Measurements from ENCODE around the gene PTMA.
"Not testable (repeated sequence)": the region's sequence is repeated elsewhere in the genome, so short reads cannot be mapped to it uniquely, and the experiment has no call there.

The PTMA gene

DNA sequence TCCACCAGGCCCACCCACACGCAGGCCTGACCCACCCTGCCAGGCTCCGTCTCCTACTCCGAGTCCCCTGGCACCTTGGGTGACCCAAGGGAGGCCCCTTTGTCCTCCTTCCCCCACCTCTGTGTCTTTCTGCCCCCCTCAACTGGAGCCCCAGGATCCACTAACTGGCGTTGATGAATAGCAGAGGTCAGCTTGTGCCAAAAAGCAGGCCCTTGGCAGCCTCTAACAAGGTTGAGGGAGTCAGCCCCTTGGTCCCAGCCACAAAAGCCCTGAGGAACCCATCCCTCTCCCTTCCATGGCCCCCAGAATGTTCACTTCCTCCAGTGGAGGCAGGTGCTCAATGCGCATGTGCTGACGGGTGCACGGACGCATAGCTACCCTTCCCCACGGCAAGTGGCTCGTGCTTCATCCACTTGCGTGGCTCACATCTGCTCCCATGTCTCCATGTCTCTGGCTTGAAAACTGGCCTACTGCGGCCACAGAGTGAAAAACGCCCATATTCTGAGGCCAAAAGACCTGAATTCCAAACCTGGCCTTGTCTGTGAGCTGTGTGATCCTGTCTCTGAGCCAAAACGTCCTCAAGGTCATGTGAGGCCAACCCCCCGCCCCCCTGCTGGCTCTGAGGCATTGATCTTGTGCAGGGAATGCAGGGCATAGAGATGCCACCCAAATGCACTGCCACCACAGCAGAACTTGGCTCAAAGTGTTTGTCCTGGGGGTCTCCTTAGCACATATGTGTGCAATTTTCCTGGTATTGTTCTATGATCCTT, 19.0 kb upstream of the PTMA start:
- DNase-seq, result no peak

DNA sequence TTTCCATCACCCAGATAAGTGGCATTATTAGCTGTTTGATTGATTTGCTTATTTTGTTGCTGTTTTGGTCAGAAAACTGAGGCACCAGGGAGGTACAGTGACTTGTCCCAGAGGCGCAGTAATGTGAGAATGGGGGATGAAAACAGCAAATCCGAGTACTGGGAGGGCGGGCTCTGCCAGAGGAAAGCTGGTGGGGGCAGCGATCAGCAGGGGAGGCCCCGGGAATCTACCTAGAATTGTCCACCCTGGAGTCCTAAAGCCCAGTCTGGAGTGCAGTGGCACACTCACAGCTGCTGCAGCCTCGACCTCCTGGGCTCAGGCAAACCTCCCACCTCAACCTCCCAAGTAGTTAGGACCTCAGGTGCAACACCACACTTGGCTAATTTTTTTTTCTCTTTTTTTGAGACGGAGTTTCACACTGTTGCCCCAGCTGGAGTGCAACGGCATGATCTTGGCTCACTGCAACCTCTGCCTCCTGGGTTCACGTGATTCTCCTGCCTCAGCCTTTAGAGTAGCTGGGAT, 17.0 kb upstream of the PTMA start:
- no peak for DNase-seq

DNA sequence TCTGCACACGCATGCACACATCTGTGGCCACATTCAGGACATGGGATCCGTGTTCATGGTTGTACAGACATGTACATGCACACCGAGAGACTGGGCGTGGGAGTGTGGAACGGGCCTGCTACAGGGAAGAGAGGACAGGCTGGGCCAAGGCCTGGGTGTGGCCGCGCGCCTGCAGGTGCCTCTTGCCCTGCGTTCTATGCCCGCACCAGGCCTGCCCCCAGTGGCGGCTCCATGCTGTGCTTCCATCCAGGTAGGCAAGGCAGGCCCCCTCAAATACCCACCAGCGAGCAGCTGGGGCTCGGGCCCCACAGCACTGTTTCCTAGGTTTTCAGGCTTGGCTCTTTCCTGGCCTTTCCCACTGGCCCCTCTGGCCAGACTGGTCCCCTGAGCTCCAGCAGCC, 15.5 kb upstream of the PTMA start:
- DNase-seq, result no peak

DNA sequence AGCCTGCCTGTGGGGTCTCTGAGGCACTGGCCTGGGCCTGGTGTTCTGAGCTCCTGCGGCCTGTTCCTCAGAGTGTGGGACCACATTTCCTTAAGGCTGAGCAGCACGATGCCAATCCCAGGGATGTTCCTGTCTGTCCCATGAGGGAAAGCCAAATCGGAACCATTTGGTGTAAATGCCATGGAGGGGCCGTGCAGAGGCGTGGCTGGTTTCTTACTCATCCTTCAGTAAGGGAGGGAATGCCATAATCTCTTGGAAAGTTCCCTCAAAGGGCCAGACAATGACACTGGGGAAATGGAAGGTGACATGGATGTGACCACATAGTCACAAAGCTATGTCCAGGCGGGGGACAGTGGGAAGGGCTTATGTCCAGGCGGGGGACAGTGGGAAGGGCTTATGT, 14.4 kb upstream of the PTMA start:
- DNase-seq, result no peak

DNA sequence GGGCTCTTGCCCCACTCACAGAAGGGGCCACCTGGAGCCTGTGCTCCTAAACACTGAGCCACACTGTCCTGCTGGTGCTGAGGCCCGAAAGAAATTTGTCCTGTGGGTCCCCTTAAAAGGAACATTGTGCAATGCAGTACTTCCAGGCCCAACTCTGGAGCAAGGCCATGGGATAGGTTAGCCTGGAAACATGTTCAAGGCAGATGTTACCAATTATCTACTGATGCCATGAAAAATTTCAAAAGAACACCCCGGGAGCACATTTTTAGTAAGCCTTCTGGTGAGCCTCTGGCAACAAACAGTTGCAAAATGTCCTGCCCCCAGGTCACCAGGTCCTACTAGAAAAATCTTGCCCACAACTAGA, 12.3 kb upstream of the PTMA start:
- no peak for DNase-seq

DNA sequence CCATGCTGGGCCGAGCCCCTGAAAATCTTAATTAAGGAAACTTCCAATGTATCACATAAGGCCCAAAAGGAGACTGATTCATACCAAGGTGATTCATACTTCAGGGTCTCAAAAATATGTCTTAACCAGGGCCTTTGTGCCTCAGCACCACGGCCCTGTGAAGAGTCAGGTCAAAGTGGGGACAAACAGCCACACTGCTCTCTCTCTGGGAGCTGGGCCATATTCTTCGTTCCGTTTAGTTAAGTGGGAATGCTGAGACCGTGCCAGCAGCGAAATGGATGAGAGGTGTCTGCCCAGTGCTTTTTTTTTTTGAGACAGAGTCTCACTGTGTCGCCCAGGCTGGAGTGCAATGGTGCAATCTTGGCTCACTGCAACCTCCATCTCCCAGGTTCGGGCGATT, 9.3 kb upstream of the PTMA start:
- DNase-seq, result no peak

DNA sequence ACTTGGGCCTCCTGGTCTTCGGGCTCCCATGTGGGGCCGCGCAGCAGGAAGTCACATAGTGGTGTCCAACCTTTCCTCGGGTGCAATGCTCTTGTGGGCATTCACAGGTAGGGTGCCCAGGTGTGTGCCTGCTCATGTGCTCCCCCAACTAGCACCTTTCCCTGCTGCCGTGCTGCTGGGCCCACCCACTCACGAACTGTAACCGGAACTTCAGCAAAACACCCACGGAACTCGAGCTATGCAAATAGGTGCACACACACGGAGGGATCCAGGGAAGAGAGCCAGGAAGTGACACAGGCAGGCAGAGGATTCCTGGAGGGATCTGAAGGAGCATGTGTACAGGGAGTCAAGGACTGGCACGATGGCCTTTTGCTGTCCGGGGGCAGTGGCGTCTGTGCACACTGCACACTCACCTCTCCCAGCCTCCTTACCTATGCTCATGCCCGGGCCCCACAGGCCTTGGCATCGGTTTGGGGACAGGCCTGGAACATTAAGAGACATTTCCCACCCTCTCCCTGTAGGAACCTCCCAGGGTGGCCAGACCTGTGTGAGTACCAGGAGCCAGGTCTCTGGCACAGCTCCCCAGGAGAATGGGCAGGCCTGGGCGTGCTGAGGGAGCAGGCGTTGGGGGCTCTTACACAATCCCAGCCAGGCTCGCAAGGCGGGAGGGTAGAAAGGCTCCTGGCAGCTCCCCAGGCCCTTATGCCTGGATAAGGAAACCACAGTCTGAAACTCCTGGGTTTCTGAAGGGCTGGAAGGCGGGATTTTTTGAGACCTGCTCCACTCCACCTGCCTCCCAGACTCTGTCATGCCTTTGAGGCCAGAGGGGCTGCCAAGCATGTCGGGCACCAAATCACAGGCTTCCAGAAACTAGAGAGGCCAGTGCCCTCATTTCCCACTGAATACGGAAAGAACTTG, 6.6 kb upstream of the PTMA start:
- no peak for DNase-seq

DNA sequence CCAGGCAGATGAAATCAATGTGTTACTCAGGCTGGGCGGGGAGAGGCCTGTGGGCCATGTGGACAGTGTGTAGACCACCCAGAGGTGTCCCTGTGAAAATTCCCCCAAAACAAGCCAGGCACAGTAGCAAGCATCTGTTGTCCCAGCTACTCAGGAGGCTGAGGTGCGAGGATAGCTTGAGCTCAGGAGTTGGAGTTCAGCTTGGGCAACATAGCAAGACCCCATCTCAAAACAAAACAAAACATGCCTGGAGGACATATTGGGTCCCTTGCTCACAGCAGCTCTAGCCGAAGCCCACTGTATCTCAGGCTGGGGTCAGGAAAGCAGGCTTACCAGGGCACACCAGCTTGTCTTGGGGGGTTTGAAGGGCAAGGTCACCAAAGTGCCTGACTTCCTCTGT, 4.3 kb upstream of the PTMA start:
- DNase-seq, result no peak

DNA sequence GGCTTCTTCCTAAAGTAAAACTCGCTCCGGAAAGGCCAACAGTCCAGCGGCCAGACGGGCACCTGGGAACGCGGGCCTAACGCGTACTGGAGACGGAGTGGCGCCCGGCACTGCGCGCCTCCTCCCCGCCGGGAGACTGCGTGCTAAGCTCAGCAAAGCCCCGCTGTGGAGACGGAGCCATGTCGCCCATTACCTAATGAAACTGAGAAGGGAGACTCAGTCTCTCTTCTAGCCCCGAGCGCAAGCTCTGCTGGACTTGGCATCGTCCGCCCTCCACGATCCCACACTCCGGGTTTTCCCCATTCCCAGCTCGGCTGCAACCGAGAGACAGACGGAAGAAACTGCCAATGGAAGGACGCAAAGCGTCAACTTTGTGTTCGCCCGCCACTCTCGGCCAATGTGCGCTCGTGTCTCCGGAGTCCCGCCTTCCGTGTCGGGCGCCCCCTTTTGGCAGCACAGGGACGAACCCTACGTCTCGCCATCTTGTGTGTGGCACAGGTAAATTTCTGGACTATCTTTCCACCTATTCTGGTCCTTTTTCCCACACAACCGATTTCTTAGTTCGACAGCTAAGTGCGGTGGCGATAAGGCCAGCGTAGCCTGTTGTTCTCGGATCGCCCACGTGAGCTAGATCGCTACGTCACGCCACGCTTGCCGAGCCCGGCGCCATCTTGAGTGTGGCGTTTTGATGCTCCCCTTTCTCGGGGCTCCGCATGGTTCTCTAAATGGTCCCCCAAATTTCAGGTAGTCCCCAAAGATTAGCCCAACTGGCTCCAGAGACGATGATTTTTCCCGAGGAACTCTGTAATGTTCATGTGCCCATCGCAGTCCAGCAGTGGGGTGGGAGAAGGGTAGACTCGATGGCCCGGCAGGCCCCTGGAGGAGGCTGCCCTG, 1.3 kb upstream of the PTMA start:
- DNase-seq, result peak; percentile 100

DNA sequence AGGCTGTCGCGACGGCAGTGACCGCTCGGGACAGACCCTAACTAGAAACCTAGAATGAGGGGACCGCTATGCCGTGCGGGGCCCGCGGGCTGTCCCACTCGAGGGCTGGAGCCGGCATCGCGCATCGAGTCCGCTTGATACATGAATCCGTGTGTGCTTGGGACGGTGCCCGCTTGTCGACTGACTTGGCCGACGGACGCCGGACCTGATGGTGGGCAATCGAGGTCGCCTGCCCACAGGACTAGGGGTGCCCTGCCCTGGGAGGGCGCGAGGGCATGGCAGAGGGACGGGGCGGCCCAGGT, 749 bp upstream of the PTMA start:
- peak; percentile 92 for DNase-seq

DNA sequence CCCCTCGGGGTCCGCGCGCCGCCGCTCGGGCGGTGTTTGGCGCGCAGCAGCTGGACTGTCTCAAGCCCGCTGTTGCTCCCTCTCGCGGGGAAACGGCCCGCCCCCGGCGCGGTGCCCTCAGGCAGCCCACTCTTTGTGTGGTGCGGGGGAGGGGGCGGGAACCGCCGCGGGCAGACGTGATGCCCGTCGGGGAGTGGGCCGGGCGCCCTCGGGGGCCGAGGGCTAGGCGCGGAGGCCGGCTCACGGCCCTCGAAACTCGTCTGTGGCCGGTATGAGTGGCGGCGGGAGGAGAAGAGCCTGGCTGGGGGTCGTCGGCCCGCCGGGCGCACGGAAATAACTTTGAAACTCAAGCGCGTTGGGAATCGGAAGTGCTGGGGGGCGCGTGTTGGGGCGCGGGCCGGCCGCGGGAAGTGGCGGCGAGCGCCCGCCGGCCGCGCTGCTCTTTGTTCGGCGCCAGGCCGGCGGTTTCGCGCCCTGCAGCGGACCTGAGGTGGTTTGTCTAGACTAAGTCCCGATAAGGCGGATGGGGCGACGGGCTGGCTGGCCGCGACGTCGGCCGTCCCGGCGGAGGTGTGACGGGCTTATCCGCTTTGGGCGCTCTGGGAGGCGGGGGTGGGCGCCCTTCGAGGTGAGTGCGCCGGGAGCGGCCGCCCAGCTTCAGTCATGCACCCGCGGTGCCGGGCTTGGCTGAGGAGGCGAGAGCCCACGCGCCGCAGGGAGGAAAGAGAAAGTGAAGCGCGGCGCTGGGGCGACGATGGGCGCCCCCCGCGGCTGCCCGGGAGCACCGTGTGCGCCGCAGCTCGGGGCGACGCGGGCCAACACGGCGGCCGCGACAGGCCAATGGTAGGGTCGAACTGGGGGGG, 679 bp downstream of the PTMA start:
- DNase-seq, result peak; percentile 87

DNA sequence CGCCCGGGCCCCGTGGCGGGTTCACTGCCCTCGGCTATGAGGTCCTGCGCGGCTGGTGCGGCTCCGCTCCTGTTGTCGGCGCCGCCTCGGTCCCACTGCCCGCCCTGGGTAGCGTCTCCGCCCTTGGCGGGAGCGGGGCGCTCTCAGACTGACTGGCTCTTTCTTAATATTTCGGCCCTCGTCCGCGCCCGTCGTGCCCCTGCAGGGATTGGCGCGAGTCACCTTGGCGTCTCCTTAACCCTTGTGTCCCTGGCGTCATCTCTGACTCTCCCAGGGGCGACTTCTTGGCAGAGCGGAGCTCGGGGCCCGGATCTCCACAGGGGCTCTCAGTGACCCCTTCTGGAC, 1.3 kb downstream of the PTMA start:
- DNase-seq, result no peak

DNA sequence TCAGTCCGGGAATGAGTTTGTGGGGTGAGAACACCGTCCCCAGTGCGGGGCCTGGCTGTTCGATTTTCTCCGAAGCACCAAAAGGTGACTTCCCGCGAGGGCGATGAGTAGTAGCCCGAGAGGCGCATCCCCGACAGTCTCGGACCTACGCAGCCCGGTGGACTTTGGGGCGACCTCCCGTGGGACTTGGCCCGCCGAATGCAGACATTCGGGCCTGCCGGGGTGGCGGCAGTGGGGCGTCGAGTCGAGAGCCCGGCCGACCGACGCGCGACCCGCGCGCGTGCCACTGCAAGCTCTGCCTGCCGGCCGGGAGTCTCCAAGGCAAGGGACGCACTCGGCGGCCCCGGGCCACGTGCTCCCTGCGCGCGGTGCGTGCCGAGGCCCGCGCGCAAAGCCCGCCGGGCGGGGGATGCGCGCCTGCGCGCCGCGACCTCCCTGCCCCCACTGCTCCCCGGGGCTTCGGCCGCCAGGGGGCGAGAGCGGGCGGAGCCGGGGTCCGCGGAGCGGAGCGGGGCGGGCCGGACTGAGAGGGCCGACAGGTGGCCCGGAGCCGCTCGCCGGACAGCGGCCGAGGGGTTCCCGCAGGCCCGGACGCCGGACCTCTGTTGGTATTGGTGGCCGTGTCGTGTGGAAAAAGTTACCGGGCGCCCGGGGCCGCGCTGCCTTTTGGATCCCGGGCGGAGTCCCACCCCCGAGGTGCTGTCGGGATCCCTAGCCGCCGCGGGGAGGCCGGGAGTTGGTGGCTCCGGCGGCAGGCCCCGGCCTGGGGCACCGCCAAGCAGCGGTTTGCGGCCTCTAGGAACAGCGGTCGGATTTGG, 1.9 kb downstream of the PTMA start:
- peak; percentile 88 for DNase-seq

DNA sequence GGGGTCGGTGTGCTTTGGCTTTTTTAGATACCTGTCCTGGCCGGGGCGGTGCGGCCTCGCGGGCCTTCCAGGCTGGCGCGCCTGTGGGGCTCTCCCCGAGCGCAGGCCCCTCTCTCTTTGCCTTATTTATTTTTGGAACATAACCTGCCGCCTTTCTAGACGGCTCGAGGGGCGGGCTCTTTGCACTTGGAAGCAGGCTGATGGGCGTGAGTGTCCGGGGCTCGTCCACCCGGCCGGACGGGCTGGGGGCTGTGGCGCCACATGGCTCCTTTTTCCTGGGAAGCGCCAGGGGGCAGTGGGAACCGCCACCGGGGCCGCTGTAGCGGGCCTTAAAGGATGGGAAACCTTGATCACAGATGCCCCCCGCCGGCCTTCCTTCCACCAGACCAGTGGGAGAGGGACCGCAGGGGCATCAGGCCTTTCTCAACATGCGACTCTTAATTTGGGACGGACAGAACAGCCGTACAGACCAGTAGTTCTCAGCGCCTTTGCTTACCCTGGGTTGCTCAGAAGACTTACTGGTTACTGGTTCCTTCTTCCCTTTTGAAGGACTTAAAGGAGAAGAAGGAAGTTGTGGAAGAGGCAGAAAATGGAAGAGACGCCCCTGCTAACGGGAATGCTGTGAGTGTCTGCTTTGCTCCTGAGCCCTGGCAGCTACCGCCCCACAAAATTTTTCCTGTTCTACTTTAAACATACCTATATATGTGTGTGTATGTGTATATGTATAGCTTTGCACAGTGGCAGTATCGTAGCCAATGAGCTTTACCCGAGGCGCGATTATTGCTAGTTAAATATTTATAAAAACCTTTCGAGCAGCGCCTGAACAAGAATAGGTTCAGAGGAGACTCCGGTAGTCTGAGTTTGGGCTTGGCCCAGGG, 2.7 kb downstream of the PTMA start:
- peak; percentile 25 for DNase-seq

DNA sequence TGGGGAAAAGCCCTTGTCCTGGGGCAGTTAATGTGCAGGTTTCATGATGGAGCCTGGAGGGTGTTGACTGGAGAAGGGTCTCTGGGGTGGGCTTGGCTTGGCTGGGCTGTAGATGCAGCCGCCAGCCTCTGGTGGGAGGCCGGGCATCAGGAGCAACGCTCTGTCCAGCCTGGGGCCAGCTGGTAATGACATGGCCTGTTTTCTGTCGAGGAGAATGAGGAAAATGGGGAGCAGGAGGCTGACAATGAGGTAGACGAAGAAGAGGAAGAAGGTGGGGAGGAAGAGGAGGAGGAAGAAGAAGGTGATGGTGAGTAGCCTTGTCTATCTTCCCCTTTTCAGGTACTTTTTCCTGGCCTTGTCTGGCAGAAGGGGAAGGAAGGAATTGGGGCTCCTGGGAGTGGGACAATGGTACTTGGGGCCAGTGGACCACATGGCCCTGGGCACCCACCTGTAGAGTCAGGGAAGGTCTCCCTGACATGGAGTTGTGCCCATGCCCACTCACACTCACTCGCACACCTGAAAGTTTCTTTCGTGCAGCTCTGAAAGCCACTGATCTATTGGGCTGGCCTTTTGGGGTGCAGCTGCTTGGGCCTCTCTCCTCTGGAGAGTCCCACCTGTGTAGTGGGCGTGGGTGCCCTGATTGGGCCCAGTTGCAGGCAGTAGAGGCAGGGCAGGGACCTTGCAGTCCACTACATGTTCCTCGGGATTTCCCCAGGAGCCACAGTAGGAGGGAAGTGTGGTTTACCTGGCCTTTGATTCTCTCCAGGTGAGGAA, 3.5 kb downstream of the PTMA start:
- DNase-seq, result no peak

DNA sequence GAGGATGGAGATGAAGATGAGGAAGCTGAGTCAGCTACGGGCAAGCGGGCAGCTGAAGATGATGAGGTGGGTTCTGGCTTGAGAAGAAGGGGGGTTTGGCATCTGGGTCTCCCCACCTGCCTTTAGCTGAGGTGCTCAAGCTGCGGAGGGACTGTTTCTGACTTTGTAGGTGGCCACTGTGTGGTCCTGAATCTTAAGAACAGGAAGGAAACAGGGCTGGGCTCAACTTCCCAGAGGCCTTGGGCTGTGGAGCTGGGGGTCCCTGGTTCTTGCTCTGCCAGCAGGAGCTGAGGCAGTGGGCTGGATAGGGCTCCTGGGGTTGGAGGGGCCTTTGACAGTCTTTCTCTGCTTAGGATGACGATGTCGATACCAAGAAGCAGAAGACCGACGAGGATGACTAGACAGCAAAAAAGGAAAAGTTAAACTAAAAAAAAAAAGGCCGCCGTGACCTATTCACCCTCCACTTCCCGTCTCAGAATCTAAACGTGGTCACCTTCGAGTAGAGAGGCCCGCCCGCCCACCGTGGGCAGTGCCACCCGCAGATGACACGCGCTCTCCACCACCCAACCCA, 4.2 kb downstream of the PTMA start:
- DNase-seq, result not testable (repeated sequence)

DNA sequence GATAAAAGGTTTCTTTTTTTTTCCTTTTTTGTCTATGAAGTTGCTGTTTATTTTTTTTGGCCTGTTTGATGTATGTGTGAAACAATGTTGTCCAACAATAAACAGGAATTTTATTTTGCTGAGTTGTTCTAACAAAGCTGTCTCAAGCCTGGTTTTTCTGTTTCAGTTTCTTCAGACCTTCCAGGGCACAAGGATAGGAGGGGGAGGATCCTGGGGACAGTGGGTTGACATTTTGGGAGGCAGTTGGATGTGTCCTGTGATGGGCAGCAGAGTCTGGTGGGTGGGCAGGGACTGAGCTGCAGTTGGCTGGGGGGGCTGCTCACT, 5.0 kb downstream of the PTMA start:
- DNase-seq, result not testable (repeated sequence)

DNA sequence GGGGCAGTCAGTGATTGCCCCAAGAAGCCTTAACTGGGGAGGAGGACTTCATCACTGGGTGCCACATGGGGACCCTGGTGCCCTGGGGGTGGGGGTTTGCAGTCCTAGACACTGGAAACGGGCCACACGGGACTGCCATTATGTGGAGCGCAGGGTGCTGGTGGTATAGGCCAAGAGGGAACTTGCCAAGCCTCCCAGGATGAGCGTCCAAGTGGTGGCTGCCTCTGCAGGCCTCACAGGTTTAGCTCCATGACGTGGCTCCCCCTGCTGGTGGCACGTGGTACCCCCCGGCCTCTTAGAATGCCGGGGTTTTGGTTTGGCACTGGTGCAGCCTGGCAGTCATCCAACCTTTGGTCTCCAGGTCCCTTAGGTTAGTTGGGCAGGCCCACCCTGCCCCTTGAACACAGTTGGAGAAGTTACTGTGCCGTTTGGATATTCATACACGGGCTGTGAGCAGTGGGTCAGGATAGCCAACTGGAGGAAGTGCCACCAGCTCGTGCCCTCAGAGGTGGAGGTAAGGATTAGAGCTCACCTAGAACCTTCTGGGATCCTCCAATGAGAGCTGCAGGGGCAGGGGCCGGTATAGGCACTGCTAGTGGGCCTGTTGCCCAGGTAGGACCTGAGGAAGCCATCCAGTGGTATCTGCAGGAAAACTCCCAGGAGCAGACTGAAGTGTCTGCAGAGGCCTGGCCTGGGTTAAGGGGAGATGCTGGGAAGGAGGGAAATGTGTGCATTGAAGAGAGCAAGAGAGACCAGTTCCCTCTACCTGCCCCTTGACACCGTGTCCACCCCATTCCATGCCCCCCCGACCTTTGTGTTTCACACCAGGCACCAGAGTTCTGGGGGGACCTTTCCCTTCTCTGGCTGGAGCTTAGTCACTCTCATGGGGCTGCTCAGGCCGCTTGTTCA, 5.7 kb downstream of the PTMA start:
- peak; percentile 66 for DNase-seq

Measured in right kidney (tissue), 1 donor.